ENCODE data around the gene UNKL. TPM values are rescaled to one million over a fixed set of nuclear protein-coding genes. Genes with fewer than 3 reads are reported as not detected.

The UNKL gene
- total and polyA plus RNA-seq, 3 donors from 2014 or later, result 23.7 to 49.9 (median 49.2) TPM

GRCh38 chr16:1375298-1375640 lies 39.2 kb downstream of the UNKL start:
- no peak overlapping the region for H3K27ac ChIP-seq
- DNase-seq, result no peak

DNA sequence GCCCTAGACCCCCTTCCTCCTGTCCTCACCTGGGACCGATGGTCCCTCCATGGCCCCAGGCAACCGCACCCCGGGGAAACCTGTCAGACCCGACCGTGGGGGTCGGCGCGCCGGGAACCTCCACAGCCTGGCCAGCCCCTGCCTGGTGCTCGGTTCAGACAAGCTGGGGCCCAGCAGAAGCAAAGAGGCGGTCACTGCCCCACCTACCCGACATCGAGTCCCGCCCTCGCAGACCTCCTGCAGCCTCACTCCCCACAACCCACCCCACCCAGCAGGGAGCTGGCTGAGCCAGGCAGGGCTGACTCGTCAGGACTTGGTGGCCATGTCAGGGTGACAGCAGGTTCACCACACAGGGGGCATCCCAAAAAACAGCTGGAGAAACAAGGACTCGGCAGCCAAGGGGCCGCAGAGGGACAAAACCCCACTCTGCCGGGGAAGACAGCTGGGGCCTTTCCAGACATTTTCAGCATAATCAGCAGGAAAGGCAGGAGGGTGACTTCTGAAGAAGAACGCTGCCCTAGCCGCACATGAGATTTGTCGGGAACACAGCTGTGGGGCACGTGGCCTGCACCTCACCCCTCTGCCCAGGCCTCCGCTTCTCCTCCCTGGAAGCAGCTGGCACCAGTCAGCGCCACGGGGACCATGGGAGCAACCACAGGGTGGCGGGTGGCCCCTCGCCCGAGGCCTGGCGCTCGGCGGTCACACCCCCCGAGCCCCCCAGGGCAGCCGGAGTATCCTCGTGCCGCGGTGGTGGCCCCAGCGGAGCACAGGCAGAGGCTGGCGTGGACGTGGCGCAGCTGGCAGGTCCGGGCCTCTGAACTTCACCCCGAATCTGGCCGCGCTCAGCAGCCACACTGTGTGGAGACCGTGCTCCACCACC lies 39.8 kb downstream of the UNKL start:
- H3K27me3 ChIP-seq, result no peaks in the 10 kb centered on the region
- intact Hi-C loops (cut with DNase I; ENCODE audit: low total_unique reads), result no loop called here
- 94 to 97% methylated on average over 13 to 42 of the region's 46 CpGs for WGBS, 2 donors
- no peak for TF ChIP-seq POLR2A (IDR thresholded peaks at IDR 0.05)
- TF ChIP-seq, protein P1, sequence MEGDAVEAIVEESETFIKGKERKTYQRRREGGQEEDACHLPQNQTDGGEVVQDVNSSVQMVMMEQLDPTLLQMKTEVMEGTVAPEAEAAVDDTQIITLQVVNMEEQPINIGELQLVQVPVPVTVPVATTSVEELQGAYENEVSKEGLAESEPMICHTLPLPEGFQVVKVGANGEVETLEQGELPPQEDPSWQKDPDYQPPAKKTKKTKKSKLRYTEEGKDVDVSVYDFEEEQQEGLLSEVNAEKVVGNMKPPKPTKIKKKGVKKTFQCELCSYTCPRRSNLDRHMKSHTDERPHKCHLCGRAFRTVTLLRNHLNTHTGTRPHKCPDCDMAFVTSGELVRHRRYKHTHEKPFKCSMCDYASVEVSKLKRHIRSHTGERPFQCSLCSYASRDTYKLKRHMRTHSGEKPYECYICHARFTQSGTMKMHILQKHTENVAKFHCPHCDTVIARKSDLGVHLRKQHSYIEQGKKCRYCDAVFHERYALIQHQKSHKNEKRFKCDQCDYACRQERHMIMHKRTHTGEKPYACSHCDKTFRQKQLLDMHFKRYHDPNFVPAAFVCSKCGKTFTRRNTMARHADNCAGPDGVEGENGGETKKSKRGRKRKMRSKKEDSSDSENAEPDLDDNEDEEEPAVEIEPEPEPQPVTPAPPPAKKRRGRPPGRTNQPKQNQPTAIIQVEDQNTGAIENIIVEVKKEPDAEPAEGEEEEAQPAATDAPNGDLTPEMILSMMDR (IDR thresholded peaks at IDR 0.05), result no peak
- H3K36me3 ChIP-seq (ENCODE audit: low read depth, missing control alignments), result no peaks in the 10 kb centered on the region
- H3K4me3 ChIP-seq, result no peak overlapping the region
- H3K9me3 ChIP-seq, result no peaks in the 10 kb centered on the region
- peaks cover 16% of the 10 kb centered on the region for H3K4me1 ChIP-seq
- no peak overlapping the region for H3K27ac ChIP-seq
- DNase-seq, result no peak

More at GRCh38 chr16:1375298-1375640, 39.2 kb downstream of the UNKL start:
- H3K4me1 ChIP-seq, result peaks cover 19% of the 10 kb centered on the region
- no peak for TF ChIP-seq POLR2A (IDR thresholded peaks at IDR 0.05)
- TF ChIP-seq, protein P1 (IDR thresholded peaks at IDR 0.05), result no peak
- 94% methylated on average over 9 to 24 of the region's 24 CpGs for WGBS, 2 donors
- no peaks in the 10 kb centered on the region for H3K36me3 ChIP-seq (ENCODE audit: low read depth, missing control alignments)
- intact Hi-C loops (cut with DNase I; ENCODE audit: low total_unique reads), result no loop called here
- no peaks in the 10 kb centered on the region for H3K27me3 ChIP-seq
- H3K9me3 ChIP-seq, result no peaks in the 10 kb centered on the region
- H3K4me3 ChIP-seq, result no peak overlapping the region

- H3K27ac ChIP-seq, result no peak overlapping the region
- no peaks in the 10 kb centered on the region for H3K9me3 ChIP-seq
- no peak for DNase-seq
- H3K27me3 ChIP-seq, result no peaks in the 10 kb centered on the region
- no peaks in the 10 kb centered on the region for H3K36me3 ChIP-seq (ENCODE audit: low read depth, missing control alignments)
- no peaks in the 10 kb centered on the region for H3K4me1 ChIP-seq
- no peak for TF ChIP-seq POLR2A (IDR thresholded peaks at IDR 0.05)
- TF ChIP-seq, protein P1 (IDR thresholded peaks at IDR 0.05), result no peak
- WGBS, 2 donors, result 75 to 87% methylated on average over 5 to 17 of the region's 21 CpGs
- intact Hi-C loops (cut with DNase I; ENCODE audit: low total_unique reads), result no loop called here
- H3K4me3 ChIP-seq, result no peak overlapping the region
Observed at GRCh38 chr16:1372292-1372950, 42.1 kb downstream of the UNKL start.

DNA sequence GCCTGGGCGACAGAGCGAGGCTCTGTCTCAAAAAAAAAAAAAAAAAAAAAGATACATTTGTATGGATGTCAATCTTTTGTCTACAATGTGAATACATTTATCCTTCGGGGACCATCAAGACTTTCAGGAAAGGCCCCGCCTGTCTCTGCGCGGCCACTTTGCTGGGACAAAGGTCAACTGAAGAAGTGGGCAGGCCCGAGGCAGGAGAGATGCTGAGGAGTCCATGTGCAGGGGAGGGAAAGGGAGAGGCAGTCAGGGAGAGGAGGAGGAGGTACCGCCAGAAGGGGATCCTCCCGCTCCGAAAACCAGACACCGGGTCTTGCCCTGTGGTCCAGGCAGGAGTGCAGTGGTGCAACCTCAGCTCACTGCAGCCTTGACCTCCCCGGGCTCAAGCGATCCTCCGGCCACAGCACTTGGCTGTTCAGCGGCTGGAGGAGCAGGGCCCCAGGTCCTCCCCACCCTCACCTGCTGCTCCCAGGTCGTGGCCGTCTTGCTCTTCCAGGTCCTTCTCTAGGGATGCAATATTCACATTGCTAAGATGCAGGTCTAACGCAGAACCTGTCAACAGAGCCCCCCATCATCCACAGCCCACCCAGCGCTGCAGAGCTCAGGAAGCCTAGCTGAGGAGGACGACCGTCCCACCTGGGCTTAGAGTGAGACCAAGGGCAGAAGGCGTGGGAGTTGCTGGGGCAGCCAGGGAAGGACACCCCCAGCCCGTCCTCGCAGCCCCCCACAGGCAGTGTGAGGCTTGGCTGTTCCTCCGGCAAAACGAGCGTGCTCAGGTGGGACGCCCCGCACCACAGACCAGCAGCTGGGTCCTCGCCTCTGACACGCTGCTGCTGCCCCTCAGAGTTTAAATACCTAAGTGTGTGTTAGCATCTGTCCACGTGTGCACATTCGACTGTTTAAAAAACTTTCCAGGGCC lies 43.2 kb downstream of the UNKL start:
- WGBS, 2 donors, result 78 to 80% methylated on average over 22 to 33 of the region's 33 CpGs
- H3K36me3 ChIP-seq (ENCODE audit: low read depth, missing control alignments), result no peaks in the 10 kb centered on the region

More for the DNA sequence above, 43.2 kb downstream of the UNKL start:
- no peak for TF ChIP-seq POLR2A (IDR thresholded peaks at IDR 0.05)
- TF ChIP-seq, protein P1 (IDR thresholded peaks at IDR 0.05), result no peak
- Histone ChIP-seq H3K4me1 (no peaks in the 10 kb centered on the region), H3K4me3 (no peak overlapping the region), H3K9me3 (no peaks in the 10 kb centered on the region), H3K27ac (no peak overlapping the region), H3K27me3 (no peaks in the 10 kb centered on the region)
- peak; percentile 54 for DNase-seq
- intact Hi-C loops (cut with DNase I; ENCODE audit: low total_unique reads), result no loop called here
